SK-MEL-5 (cell line): ENCODE data around the gene ITFG1. TPM values are rescaled to one million over a fixed set of nuclear protein-coding genes. Genes with fewer than 3 reads are reported as not detected.
"Not testable (repeated sequence)": the region's sequence is repeated elsewhere in the genome, so short reads cannot be mapped to it uniquely, and the experiment has no call there.

Experiments used
- DNase-seq: peaks from one replicate; pipeline ENCODE4 v3.0.0-alpha.2; 2016; ENCODE audit warnings: low read depth, low spot score
- in situ Hi-C: cut with HindIII; loops from 2 replicates; pipeline ENCODE4 v1.10.0; 2016; ENCODE audit warnings: low sequenced_read_pairs, high pct_unique_total_duplicates, low pct_unique_long_range_greater_than_20kb
- total RNA-seq: library from RNA; depleted of rRNA; stranded (reverse); fragments of >200 nt; shearing (Covaris generic); gene quantifications from 2 replicates; pipeline ENCODE4 v1.2.3, GENCODE V29; 2014

ITFG1 gene
- total RNA-seq, 1 experiment from 2014 or later: 110 TPM

DNA sequence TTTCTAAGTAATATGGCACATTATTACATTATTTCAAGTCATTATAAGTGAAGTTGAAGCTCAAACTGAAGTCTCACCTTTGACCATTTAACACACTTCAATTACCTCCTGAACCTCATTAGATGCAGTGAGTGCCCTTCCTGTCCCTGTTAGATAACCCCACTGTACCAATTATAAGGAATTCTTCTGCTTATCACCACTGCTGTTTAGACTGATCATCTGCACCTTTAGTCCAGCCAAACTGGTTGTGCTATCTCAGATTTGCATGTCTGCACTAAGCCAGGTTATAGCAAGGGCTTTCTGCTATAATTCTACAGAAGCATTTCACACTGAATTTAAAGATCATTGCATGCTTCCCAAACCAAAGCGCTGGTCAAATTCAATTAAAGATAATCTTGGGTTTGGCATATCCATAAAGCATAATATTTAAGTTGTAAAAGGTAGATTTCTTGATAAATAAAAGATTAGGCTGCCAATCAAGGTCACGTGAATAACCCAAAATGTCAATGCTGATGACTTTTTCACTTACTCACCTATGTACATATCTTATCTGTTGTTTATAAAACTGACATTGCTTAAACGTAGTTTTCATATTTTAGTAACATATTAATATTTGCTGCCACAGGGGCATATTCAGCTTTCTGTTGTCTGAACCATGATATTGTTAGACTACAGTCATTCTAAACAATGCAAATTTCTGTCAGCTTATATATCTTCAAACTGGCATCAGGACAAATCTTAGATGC, 11.9 kb downstream of the ITFG1 start:
- in situ Hi-C loops: no loop called here
- DNase-seq: no peak

GRCh38 chr16:47446431-47446830, 14.4 kb downstream of the ITFG1 start:
- DNase-seq: no peak
- in situ Hi-C loops: no loop called here

DNA sequence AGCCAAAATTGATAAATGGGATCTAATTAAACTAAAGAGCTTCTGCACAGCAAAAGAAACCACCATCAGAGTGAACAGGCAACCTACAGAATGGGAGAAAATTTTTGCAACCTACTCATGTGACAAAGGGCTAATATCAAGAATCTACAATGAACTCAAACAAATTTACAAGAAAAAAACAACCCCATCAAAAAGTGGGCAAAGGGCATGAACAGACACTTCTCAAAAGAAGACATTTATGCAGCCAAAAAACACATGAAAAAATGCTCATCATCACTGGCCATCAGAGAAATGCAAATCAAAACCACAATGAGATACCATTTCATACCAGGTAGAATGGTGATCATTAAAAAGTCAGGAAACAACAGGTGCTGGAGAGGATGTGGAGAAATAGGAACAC, 18.0 kb downstream of the ITFG1 start:
- DNase-seq, in situ Hi-C loops: not testable (repeated sequence)

DNA sequence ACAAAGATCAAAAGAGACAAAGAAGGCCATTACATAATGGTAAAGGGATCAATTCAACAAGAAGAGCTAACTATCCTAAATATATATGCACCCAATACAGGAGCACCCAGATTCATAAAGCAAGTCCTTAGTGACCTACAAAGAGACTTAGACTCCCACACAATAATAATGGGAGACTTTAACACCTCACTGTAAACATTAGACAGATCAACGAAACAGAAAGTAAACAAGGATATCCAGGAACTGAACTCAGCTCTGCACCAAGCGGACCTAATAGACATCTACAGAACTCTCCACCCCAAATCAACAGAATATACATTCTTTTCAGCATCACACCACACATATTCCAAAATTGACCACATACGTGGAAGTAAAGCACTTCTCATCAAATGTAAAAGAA, 20.8 kb downstream of the ITFG1 start:
- in situ Hi-C loops: not testable (repeated sequence)

DNA sequence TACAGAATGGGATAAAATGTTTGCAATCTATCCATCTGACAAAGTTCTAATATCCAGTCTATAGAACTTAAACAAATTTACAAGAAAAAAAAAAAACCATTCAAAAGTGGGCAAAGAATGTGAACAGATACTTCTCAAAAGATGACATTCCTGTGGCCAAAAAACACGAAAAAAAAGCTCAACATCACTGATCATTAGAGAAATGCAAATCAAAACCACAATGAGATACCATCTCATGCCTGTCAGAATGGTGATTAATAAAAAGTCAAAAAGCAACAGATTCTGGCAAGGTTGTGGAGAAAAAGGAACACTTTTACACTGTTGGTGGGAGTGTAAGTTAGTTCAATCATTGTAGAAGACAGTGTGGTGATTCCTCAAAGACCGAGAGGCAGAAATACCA, 26.6 kb downstream of the ITFG1 start:
- in situ Hi-C loops, DNase-seq: not testable (repeated sequence)

More for the DNA sequence above, 20.8 kb downstream of the ITFG1 start:
- DNase-seq: not testable (repeated sequence)

DNA sequence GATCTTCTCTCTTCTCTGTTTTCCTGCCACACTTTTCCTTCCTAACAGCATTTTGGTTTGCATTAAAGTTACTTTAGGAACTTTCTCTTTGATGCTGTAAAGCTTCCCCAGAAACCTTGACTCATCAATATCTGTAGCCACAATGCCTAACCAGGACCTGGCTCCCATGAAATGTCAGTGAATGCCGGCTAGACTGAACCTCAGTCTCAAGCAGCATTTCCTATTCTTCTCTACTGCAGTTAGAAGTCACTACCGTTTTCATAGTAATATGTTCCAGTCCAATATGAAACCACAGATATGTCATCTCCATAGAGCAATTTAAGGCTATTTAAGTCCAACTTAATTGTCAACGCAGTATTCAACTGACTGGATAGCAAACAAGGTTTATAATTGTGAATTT, 28.9 kb downstream of the ITFG1 start:
- in situ Hi-C loops: no loop called here
- DNase-seq: no peak

DNA sequence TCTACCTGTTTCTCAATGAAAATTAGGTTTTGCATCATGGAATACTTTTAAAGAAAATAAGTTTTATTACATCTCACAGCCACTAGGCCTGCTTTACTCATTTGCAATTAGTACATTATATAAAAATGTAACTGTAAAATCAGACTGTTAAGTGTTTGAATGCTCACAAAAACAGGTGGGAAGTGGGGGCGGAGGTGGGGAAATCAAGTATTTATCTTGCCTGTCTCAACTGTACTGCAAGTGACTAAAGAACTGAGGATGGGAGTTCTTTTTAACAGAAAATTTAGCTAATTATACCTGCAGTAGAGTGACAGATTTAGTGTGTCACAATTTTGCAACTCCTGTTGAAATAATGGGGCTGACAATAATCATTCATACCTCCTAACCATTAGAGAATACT, 34.1 kb downstream of the ITFG1 start:
- no peak for DNase-seq
- in situ Hi-C loops: no loop called here

GRCh38 chr16:47424846-47425245, 36.0 kb downstream of the ITFG1 start:
- in situ Hi-C loops: no loop called here
- no peak for DNase-seq

GRCh38 chr16:47416869-47417268, 44.0 kb downstream of the ITFG1 start:
- in situ Hi-C loops: no loop called here

GRCh38 chr16:47413041-47413440, 47.8 kb downstream of the ITFG1 start:
- in situ Hi-C loops: no loop called here

More at GRCh38 chr16:47416869-47417268, 44.0 kb downstream of the ITFG1 start:
- DNase-seq: no peak

DNA sequence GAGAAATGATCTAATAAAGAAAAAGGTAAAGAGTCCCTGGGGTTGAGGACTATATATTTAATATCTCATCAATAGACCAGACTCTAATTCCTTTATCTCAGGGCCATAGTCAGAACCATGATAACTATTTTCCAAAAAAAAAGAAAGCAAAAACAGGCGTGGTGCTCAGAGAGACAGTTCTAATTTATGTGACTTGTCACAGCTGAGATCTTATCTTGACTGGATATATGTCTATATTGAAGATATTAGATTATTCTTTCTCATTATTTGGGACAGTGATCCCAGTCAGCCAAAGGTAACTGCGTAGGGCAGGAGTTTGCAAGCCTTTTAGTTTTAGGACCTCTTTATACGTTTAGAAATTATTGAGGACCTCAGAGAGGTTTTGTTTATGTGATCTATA, 52.4 kb downstream of the ITFG1 start:
- DNase-seq: no peak
- in situ Hi-C loops: no loop called here

More at GRCh38 chr16:47413041-47413440, 47.8 kb downstream of the ITFG1 start:
- no peak for DNase-seq

GRCh38 chr16:47395733-47396498, 64.9 kb downstream of the ITFG1 start:
- in situ Hi-C loops: no loop called here
- DNase-seq: no peak

GRCh38 chr16:47392081-47392480, 68.8 kb downstream of the ITFG1 start:
- in situ Hi-C loops: no loop called here
- DNase-seq: peak; percentile 57

GRCh38 chr16:47388705-47389104, 72.2 kb downstream of the ITFG1 start:
- no peak for DNase-seq
- in situ Hi-C loops: no loop called here

- DNase-seq: no peak
- in situ Hi-C loops: no loop called here
These were observed 73.7 kb downstream of the ITFG1 start for GRCh38 chr16:47387026-47387734.

GRCh38 chr16:47386201-47386718, 74.6 kb downstream of the ITFG1 start:
- in situ Hi-C loops: no loop called here

GRCh38 chr16:47382362-47382761, 78.5 kb downstream of the ITFG1 start:
- DNase-seq: no peak

More at GRCh38 chr16:47386201-47386718, 74.6 kb downstream of the ITFG1 start:
- DNase-seq: no peak

GRCh38 chr16:47377154-47377553, 83.7 kb downstream of the ITFG1 start:
- no peak for DNase-seq
- in situ Hi-C loops: no loop called here

More at GRCh38 chr16:47382362-47382761, 78.5 kb downstream of the ITFG1 start:
- in situ Hi-C loops: no loop called here
